Heart left ventricle (tissue), 16 donors: Measurements from ENCODE around the gene SDS. TPM values are rescaled to one million over a fixed set of nuclear protein-coding genes. Genes with fewer than 3 reads are reported as not detected.

Experiments
- ATAC-seq, 4 donors: fragments of 200-7000 bp; cut with Tn5 transposase; one replicate each; pipeline ENCODE4 v1.9.1; 2020 to 2022; ENCODE audit warnings: moderate library complexity in 4 of 4, mild to moderate bottlenecking in 3 of 4, moderate number of reproducible peaks in 1 of 4
- DNase-seq, 5 donors: peaks; one replicate each; pipeline ENCODE4 v3.0.0-alpha.2; 2020
- H3K27ac ChIP-seq, 12 donors: fragments of 200-600 bp; sonication (generic) in 4 of 12; one replicate each; pipeline versions ENCODE4 v1.5.0 to v1.8.0; 2016 to 2022; ENCODE audit warnings: mild to moderate bottlenecking in 2 of 12
- H3K27me3 ChIP-seq, 9 donors: fragments of 200-600 bp; sonication (generic) in 2 of 9; one replicate each; pipeline versions ENCODE4 v1.5.1 to v1.8.0; 2016 to 2022; ENCODE audit warnings: mild to moderate bottlenecking in 3 of 9
- H3K36me3 ChIP-seq, 9 donors: fragments of 200-600 bp; sonication (generic) in 2 of 9; one replicate each; pipeline versions ENCODE4 v1.5.0 to v1.8.0; 2018 to 2022; ENCODE audit warnings: mild to moderate bottlenecking in 2 of 9
- H3K4me1 ChIP-seq, 12 donors: fragments of 200-600 bp; sonication (generic) in 4 of 12; one replicate each; pipeline versions ENCODE4 v1.5.0 to v1.8.0; 2016 to 2022; ENCODE audit warnings: mild to moderate bottlenecking in 3 of 12
- H3K4me3 ChIP-seq, 12 donors: fragments of 200-600 bp; sonication (generic) in 4 of 12; one replicate each; pipeline versions ENCODE4 v1.5.0 to v1.8.0; 2017 to 2022; ENCODE audit warnings: mild to moderate bottlenecking in 9 of 12, moderate library complexity in 4 of 12
- H3K9me3 ChIP-seq, 12 donors: fragments of 200-600 bp; sonication (generic) in 4 of 12; one replicate each; pipeline versions ENCODE4 v1.5.0 to v1.8.0; 2016 to 2022; ENCODE audit warnings: mild to moderate bottlenecking in 1 of 12
- POLR2A ChIP-seq, 2 donors: fragments of 450-650 bp; IDR thresholded peaks; one replicate each; pipeline ENCODE4 v1.6.1; 2017; ENCODE audit warnings: antibody characterized with exemption in 2 of 2, mild to moderate bottlenecking in 2 of 2, moderate library complexity in 2 of 2
- WGBS, 4 donors: extraction: QIAGEN DNeasy Blood & Tissue Kit in 2 of 4; methylation state at CpG; one replicate each; pipeline versions ENCODE4 v1.1.5 to v1.1.7; 2013 to 2018; 5-methylcytosine and 5-hydroxymethylcytosine counted together
- intact Hi-C, 10 donors: fragments of 100-400 bp; cut with DNase I; formaldehyde crosslinking; loops; one replicate each; pipeline versions ENCODE4 v1.11.1 to v1.14.2; 2022
- polyA plus RNA-seq, 2 donors: library from polyadenylated mRNA; stranded (reverse); fragments of 200-250 nt; gene quantifications; one replicate each; pipeline ENCODE4 v1.2.3, GENCODE V29; 2013
- total RNA-seq, 9 donors: library from RNA; depleted of rRNA in 2 of 9; stranded (reverse); fragments of >200 nt in 2 of 9; fragmentation: NEBNext Ultra II Directional in 3 of 9; extraction: Animal tissue kit (Norgen Biotek cat#: 25700) in 3 of 9; gene quantifications; one replicate each; pipeline versions ENCODE4 v1.1.0 to v1.2.4, GENCODE V29; 2016 to 2023
- TF ChIP-seq, protein P1 (sequence below), 12 donors: fragments of 200-600 bp; sonication (generic) in 4 of 12; IDR thresholded peaks; one replicate each; pipeline versions ENCODE4 v1.5.0 to v1.8.0; 2018 to 2022; ENCODE audit warnings: antibody characterized with exemption in 12 of 12, mild to moderate bottlenecking in 5 of 12
- donor health status: ischemic (EF 13 %, LVEDD 7.1; RV severe dilation, severe dysfunction).
- donor health status: healthy with polysubstance abuse.
- donor health status: DM: no; HTN: yes; CAD: no.
- donor health status: DM: no; HTN: no; CAD: no.
- donor health status: ischemic (EF 25% LVEDD 6.9; RV normal size, moderate dysfunction).
- donor health status: ischemic (EF 25% LVEDD 5.7; RV mildly dilated, moderate dysfunction).
- donor health status: healthy.
- donor health status: DM: yes; HTN: yes; CAD: no.
- donor health status: ischemic (EF 35%, LVEDD 5.7; RV mildly dilated, moderate dysfunction).
- donor health status: nonischemic (EF 11% LVEDD 7.7; RV severe dilation, severe dysfunction).
- donor health status: DM: yes; HTN: yes; CAD: no.
- donor health status: PGD.
- donor health status: ischemic (EF 29% LVEDD 5.4; RV normal size, mild dysfunction).
- donor health status: nonischemic (EF 23%, LVEDD 6.1; RV moderate dilation, normal function).

SDS gene
- total and polyA plus RNA-seq, 11 donors = 0.28 to 10.5 (median 0.44) TPM; not detected in 6

- no peaks in the 10 kb centered on the region for H3K9me3 ChIP-seq
- DNase-seq = no peak
- intact Hi-C loops = no loop called here
- H3K4me3 ChIP-seq = no peak overlapping the region
- TF ChIP-seq, protein P1, sequence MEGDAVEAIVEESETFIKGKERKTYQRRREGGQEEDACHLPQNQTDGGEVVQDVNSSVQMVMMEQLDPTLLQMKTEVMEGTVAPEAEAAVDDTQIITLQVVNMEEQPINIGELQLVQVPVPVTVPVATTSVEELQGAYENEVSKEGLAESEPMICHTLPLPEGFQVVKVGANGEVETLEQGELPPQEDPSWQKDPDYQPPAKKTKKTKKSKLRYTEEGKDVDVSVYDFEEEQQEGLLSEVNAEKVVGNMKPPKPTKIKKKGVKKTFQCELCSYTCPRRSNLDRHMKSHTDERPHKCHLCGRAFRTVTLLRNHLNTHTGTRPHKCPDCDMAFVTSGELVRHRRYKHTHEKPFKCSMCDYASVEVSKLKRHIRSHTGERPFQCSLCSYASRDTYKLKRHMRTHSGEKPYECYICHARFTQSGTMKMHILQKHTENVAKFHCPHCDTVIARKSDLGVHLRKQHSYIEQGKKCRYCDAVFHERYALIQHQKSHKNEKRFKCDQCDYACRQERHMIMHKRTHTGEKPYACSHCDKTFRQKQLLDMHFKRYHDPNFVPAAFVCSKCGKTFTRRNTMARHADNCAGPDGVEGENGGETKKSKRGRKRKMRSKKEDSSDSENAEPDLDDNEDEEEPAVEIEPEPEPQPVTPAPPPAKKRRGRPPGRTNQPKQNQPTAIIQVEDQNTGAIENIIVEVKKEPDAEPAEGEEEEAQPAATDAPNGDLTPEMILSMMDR (IDR thresholded peaks at IDR 0.05) = no peak
- no peaks in the 10 kb centered on the region for H3K27me3 ChIP-seq
- H3K27ac ChIP-seq = no peak overlapping the region
- H3K36me3 ChIP-seq = peaks cover 2 to 73% (median 48%) of the 10 kb centered on the region in 9 donors
- peak in 1 of 4 donors; percentile 15 for ATAC-seq
- WGBS, 4 donors = 94 to 98% (median 96%) methylated on average over 4 to 9 of the region's 9 CpGs
- H3K4me1 ChIP-seq = peaks cover 0 to 10% (median 2%) of the 10 kb centered on the region in 12 donors
These were observed 31.3 kb downstream of the SDS start for GRCh38 chr12:113372371-113372770.

DNA sequence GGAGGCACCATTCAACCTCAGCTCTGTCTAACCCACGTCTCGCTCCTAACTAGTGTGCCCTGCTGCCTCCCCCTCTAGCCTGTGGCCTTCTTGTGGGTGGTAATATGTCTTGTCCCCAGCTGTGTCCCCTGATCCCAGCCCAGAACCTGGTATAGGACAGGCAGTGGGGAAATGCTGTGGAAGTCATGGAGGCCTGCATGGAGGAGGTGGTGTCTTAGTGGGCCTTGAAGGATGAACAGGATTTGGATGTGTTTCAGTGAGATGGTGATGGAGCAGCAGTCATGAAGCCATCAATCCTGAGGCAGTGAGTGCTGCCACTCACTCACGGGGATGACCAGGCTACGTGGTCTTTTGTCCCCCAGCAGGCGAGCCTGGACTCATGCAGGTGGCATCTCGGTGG is 31.9 kb downstream of the SDS start:
- no peak for TF ChIP-seq POLR2A (IDR thresholded peaks at IDR 0.05)
- TF ChIP-seq, protein P1 (IDR thresholded peaks at IDR 0.05) = no peak
- peaks cover 2 to 68% (median 43%) of the 10 kb centered on the region in 9 donors for H3K36me3 ChIP-seq
- no peak overlapping the region for H3K27ac ChIP-seq
- intact Hi-C loops = no loop called here
- no peak for DNase-seq
- no peak for ATAC-seq
- H3K9me3 ChIP-seq = no peaks in the 10 kb centered on the region
- WGBS, 4 donors = 93 to 100% (median 98%) methylated on average over 6 of the region's 6 CpGs
- no peaks in the 10 kb centered on the region for H3K27me3 ChIP-seq
- H3K4me1 ChIP-seq = peaks cover 0 to 14% (median 4%) of the 10 kb centered on the region in 12 donors
- H3K4me3 ChIP-seq = no peak overlapping the region

- ATAC-seq (no peak), DNase-seq (no peak)
- Histone ChIP-seq H3K36me3 (peaks cover 2 to 61% (median 36%) of the 10 kb centered on the region in 9 donors), H3K4me3 (no peak overlapping the region), H3K4me1 (peaks cover 0 to 18% (median 8%) of the 10 kb centered on the region in 12 donors), H3K27me3 (no peaks in the 10 kb centered on the region), H3K9me3 (no peaks in the 10 kb centered on the region), H3K27ac (no peak overlapping the region)
- intact Hi-C loops = no loop called here
- WGBS, 4 donors = 76 to 83% (median 80%) methylated on average over 5 to 7 of the region's 7 CpGs
- TF ChIP-seq, protein P1 (IDR thresholded peaks at IDR 0.05) = no peak
- no peak for TF ChIP-seq POLR2A (IDR thresholded peaks at IDR 0.05)
These were observed 32.6 kb downstream of the SDS start for GRCh38 chr12:113370923-113371682.

- Histone ChIP-seq H3K4me1 (peaks cover 0 to 20% (median 9%) of the 10 kb centered on the region in 12 donors), H3K9me3 (no peaks in the 10 kb centered on the region), H3K27me3 (no peaks in the 10 kb centered on the region), H3K36me3 (peaks cover 0 to 51% (median 20%) of the 10 kb centered on the region in 9 donors), H3K27ac (no peak overlapping the region), H3K4me3 (no peak overlapping the region)
- intact Hi-C loops = loop anchor here in 1 of 10 donors (5.0 kb wide), 1 partner anchor 42 kb away; no protein-coding TSS in a partner anchor
- DNase-seq (no peak), ATAC-seq (no peak)
- TF ChIP-seq POLR2A (IDR thresholded peaks at IDR 0.05) = no peak
- WGBS, 4 donors = 82 to 86% (median 84%) methylated on average over 6 of the region's 6 CpGs
These were observed 34.2 kb downstream of the SDS start for GRCh38 chr12:113369391-113369985.
